IMR-90 (cell line): Measurements from ENCODE around the gene MYO5A. TPM values are rescaled to one million over a fixed set of nuclear protein-coding genes. Genes with fewer than 3 reads are reported as not detected.

ENCODE experiments used
- ATAC-seq: fragments of 200-7000 bp; cut with Tn5 transposase; 2 replicates; pipeline ENCODE4 v1.9.1; 2020; ENCODE audit warnings: low read depth, mild to moderate bottlenecking, moderate library complexity
- BruUV-seq: library from RNA; stranded (reverse); fragments of 400-500 nt; replicated peaks from 2 replicates; lab custom pipeline; 2021; lab: Mats Ljungman, UMichigan
- CTCF ChIA-PET: fragments of 300-600 bp; formaldehyde crosslinking; extraction: SDS; loops from one replicate; lab custom pipeline; 2021; ENCODE audit warnings: antibody characterized with exemption; lab: Yijun Ruan, JAX
- POLR2A ChIA-PET: fragments of 300-600 bp; sonication (Branson Sonifier 250); formaldehyde crosslinking; loops from one replicate; lab custom pipeline; 2022; ENCODE audit warnings: antibody characterized with exemption; ENCODE audit not compliant: unreplicated experiment; lab: Charles Lee
- DNase-seq: peaks from one replicate; pipeline ENCODE4 v3.0.0; 2013
- H2AFZ ChIP-seq: replicated peaks from 2 replicates; pipeline ENCODE3; 2013; ENCODE audit warnings: low read length, mild to moderate bottlenecking; ENCODE audit not compliant: poor library complexity
- H2AK5ac ChIP-seq: 2 replicates; pipeline ENCODE4 v1.6.1; 2013; ENCODE audit warnings: low read depth, low read length, inconsistent platforms
- H2AK9ac ChIP-seq: replicated peaks from 2 replicates; pipeline ENCODE3; 2013; ENCODE audit warnings: mild to moderate bottlenecking, low read depth, low read length, moderate library complexity; ENCODE audit not compliant: poor library complexity
- H2BK120ac ChIP-seq: 2 replicates; pipeline ENCODE4 v1.6.1; 2013; ENCODE audit warnings: low read depth, low read length, inconsistent platforms
- H2BK15ac ChIP-seq: 3 replicates; pipeline ENCODE4 v1.6.1; 2013; ENCODE audit warnings: low read depth, low read length, inconsistent platforms
- H2BK20ac ChIP-seq: 2 replicates; pipeline ENCODE4 v1.6.1; 2013; ENCODE audit warnings: low read depth, mild to moderate bottlenecking, inconsistent platforms, low read length, moderate library complexity
- H2BK5ac ChIP-seq: 2 replicates; pipeline ENCODE4 v1.6.1; 2013; ENCODE audit warnings: mild to moderate bottlenecking, low read depth, low read length, inconsistent platforms; ENCODE audit not compliant: poor library complexity, severe bottlenecking
- H3K14ac ChIP-seq: replicated peaks from 2 replicates; pipeline ENCODE4 v1.6.1; 2013; ENCODE audit warnings: low read depth, low read length, inconsistent platforms
- H3K18ac ChIP-seq: 2 replicates; pipeline ENCODE4 v1.6.1; 2013; ENCODE audit warnings: low read depth, low read length, control low read depth
- H3K23ac ChIP-seq: 2 replicates; pipeline ENCODE4 v1.6.1; 2013; ENCODE audit warnings: low read depth, low read length, inconsistent platforms
- H3K27ac ChIP-seq: 2 replicates; pipeline ENCODE4 v1.5.1; 2013; ENCODE audit warnings: mild to moderate bottlenecking, control low read depth, low read length; ENCODE audit not compliant: insufficient read depth
- H3K27me3 ChIP-seq: 2 replicates; pipeline ENCODE4 v1.6.1; 2013; ENCODE audit warnings: low read length; ENCODE audit not compliant: control insufficient read depth, insufficient read depth
- H3K36me3 ChIP-seq: 2 replicates; pipeline ENCODE4 v1.6.1; 2013; ENCODE audit warnings: low read length, mixed read lengths; ENCODE audit not compliant: control insufficient read depth, insufficient read depth
- H3K4ac ChIP-seq: 2 replicates; pipeline ENCODE4 v1.6.1; 2013; ENCODE audit warnings: low read depth, low read length, inconsistent platforms
- H3K4me1 ChIP-seq: 2 replicates; pipeline ENCODE4 v1.6.1; 2013; ENCODE audit warnings: low read length, mixed read lengths; ENCODE audit not compliant: control insufficient read depth, insufficient read depth
- H3K4me2 ChIP-seq: 2 replicates; pipeline ENCODE4 v1.6.1; 2013; ENCODE audit warnings: low read depth, mild to moderate bottlenecking, control low read depth, low read length, moderate library complexity
- H3K4me3 ChIP-seq: 2 replicates; pipeline ENCODE4 v1.5.1; 2013; ENCODE audit warnings: low read depth, mild to moderate bottlenecking, control low read depth, low read length, moderate library complexity; ENCODE audit not compliant: insufficient read depth
- H3K56ac ChIP-seq: 2 replicates; pipeline ENCODE4 v1.6.1; 2013; ENCODE audit warnings: low read length, inconsistent platforms; ENCODE audit not compliant: insufficient read depth; ENCODE audit errors: extremely low read depth
- H3K79me1 ChIP-seq, 2 experiments: 2 replicates each; pipeline ENCODE4 v1.6.1; 2013; ENCODE audit warnings: low read length in 2 of 2, inconsistent platforms in 1 of 2, low read depth in 1 of 2
- H3K9ac ChIP-seq: 2 replicates; pipeline ENCODE4 v1.6.1; 2013; ENCODE audit warnings: low read depth, low read length, control low read depth
- H3K9me1 ChIP-seq: 2 replicates; pipeline ENCODE4 v1.6.1; 2013; ENCODE audit warnings: low read length, inconsistent platforms; ENCODE audit not compliant: insufficient read depth
- H3K9me3 ChIP-seq: 2 replicates; pipeline ENCODE4 v1.6.1; 2013; ENCODE audit warnings: low read length; ENCODE audit not compliant: control insufficient read depth, insufficient read depth
- H4K20me1 ChIP-seq: 2 replicates; pipeline ENCODE4 v1.6.1; 2013; ENCODE audit warnings: low read length, inconsistent platforms; ENCODE audit not compliant: insufficient read depth
- H4K5ac ChIP-seq: 2 replicates; pipeline ENCODE4 v1.6.1; 2013; ENCODE audit warnings: mild to moderate bottlenecking, low read depth, low read length, control low read depth
- H4K8ac ChIP-seq, 2 experiments: 2 replicates each; pipeline ENCODE4 v1.6.1; 2013; ENCODE audit warnings: low read depth in 2 of 2, low read length in 2 of 2, control low read depth in 1 of 2, inconsistent platforms in 1 of 2
- H4K91ac ChIP-seq: 2 replicates; pipeline ENCODE4 v1.6.1; 2013; ENCODE audit warnings: low read depth, low read length, inconsistent platforms; ENCODE audit not compliant: insufficient read depth
- BHLHE40 ChIP-seq: fragments of 150-350 bp; IDR thresholded peaks from 2 replicates; pipeline ENCODE4 v1.6.1; 2016; ENCODE audit warnings: mild to moderate bottlenecking, low read depth, low read length
- CEBPB ChIP-seq: IDR thresholded peaks from 2 replicates; pipeline ENCODE4 v1.6.1; 2012; ENCODE audit warnings: low read depth, low read length, improper control_type of control experiment
- MAZ ChIP-seq: IDR thresholded peaks from 2 replicates; pipeline ENCODE4 v1.6.1; 2012; ENCODE audit warnings: low read depth, mild to moderate bottlenecking, low read length, improper control_type of control experiment, moderate library complexity, borderline replicate concordance
- WGBS, 2 experiments: methylation state at CpG; one replicate each; pipeline versions ENCODE4 v1.1.5 to v1.1.7; 2013; ENCODE audit warnings: missing lambda C conversion rate in 2 of 2; ENCODE audit not compliant: insufficient read length in 1 of 2; ENCODE audit errors: extremely low coverage in 2 of 2; 5-methylcytosine and 5-hydroxymethylcytosine counted together
- dilution Hi-C: fragments of 300-500 bp; cut with HindIII; formaldehyde crosslinking; loops from one replicate; pipeline ENCODE4 v1.14.3; 2018; ENCODE audit warnings: low sequenced_read_pairs; ENCODE audit not compliant: unreplicated experiment
- in situ Hi-C: fragments of 300-500 bp; cut with MboI; formaldehyde crosslinking; loops from 3 replicates; pipeline ENCODE4 v1.14.3; 2019; ENCODE audit warnings: low sequenced_read_pairs, inconsistent platforms, mixed read lengths
- intact Hi-C: fragments of 100-400 bp; cut with micrococcal nuclease; formaldehyde crosslinking; loops from 2 replicates; pipeline ENCODE4 v1.10.0; 2022
- polyA plus RNA-seq, 3 experiments: library from polyadenylated mRNA; depleted of rRNA; stranded (reverse); fragments of >200 nt; gene quantifications; 2 replicates each; pipeline ENCODE4 v1.2.3, GENCODE V29; 2012; ENCODE audit warnings: low replicate concordance in 1 of 3
- total RNA-seq: library from RNA; depleted of rRNA; stranded (reverse); fragments of >200 nt; gene quantifications from 2 replicates; pipeline ENCODE4 v1.2.3, GENCODE V29; 2012

Gene MYO5A
- total and polyA plus RNA-seq, 2 of the 4 experiments (the other 2 are of a cell fraction): 19.4 to 69.2 TPM

DNA sequence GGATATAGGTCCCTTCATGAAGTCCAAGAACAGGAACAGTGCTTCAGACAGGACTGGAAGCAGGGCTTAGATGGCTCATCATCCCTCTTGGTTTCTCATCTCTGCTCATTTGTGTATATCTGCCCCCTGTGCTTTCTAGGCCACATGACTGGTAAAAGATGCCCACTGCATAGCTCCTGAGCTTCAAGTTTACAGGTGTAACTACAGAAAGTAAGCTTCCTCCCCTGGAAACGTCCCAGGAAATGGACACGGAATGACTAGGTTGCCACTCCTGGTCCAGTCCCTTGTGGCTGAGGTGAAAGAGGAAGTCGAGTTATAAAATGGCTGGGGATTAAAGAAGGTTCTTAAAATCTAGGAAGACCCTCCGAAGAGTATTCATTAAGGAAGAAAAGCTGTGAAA is 32.5 kb downstream of the MYO5A start:
- Histone ChIP-seq H3K18ac (no peak overlapping the region), H4K91ac (no peak overlapping the region), H3K4ac (peak overlapping the region; percentile 7; the same call in 1 of the 2 replicates), H4K8ac (no peak overlapping the region), H2BK5ac (no peak overlapping the region), H2BK120ac (no peak overlapping the region), H3K27me3 (no peaks in the 10 kb centered on the region), H3K23ac (no peak overlapping the region), H3K56ac (no peak overlapping the region), H2AFZ (no peak overlapping the region), H3K36me3 (no peaks in the 10 kb centered on the region), H3K79me1 (peaks cover 17 to 46% of the 10 kb centered on the region in 2 experiments), H2BK20ac (no peak overlapping the region; the same call in 1 of the 2 replicates), H3K9ac (no peak overlapping the region), H3K9me1 (peaks cover 19% of the 10 kb centered on the region), H3K14ac (no peak overlapping the region), H4K20me1 (peaks cover 11% of the 10 kb centered on the region; the same call in 1 of the 2 replicates), H2AK5ac (no peak overlapping the region), H3K4me3 (no peak overlapping the region), H2BK15ac (no peak overlapping the region), H2AK9ac (no peak overlapping the region), H3K4me1 (peaks cover 6% of the 10 kb centered on the region), H4K5ac (no peak overlapping the region), H3K9me3 (no peaks in the 10 kb centered on the region), H3K27ac (no peak overlapping the region), H3K4me2 (no peak overlapping the region)
- no TSS peak for BruUV-seq
- WGBS, 2 experiments: 100% methylated on average over 1 of the region's 4 CpGs; no CpG with 5 or more reads in 1 of the 2 experiments
- no peak for DNase-seq
- no peak for ATAC-seq
- ChIA-PET CTCF (no interaction called here), POLR2A (no interaction called here)
- in situ Hi-C loops: no loop called here
- dilution Hi-C loops: no loop called here
- TF ChIP-seq BHLHE40 (no peak), CEBPB (no peak), MAZ (no peak)
- intact Hi-C loops: no loop called here
